ENCODE data around the gene D2HGDH. TPM values are rescaled to one million over a fixed set of nuclear protein-coding genes. Genes with fewer than 3 reads are reported as not detected.

The D2HGDH gene
- total and polyA plus RNA-seq, 2 of the 8 experiments (the other 6 are each of a cell fraction or from before 2014, with no cell fraction given), result 3.4 to 8.1 TPM

- Histone ChIP-seq H3K36me3 (ENCODE audit: control insufficient read depth in 2 of 4, insufficient read depth in 4 of 4, low read length in 3 of 4) (no peaks in the 10 kb centered on the region), H3K23ac (ENCODE audit: insufficient read length) (no peak within 1 kb of the TSS), H2BK15ac (ENCODE audit: low read length) (no peak within 1 kb of the TSS), H2AFZ (ENCODE audit: low read length) (no peak within 1 kb of the TSS), H3K18ac (ENCODE audit: extremely low read depth, low read length) (peak within 1 kb of the TSS; percentile 48), H4K20me1 (replicated peaks in 1 of 2; ENCODE audit: control insufficient read depth in 1 of 2, insufficient read depth in 2 of 2, low read length in 2 of 2) (no peaks in the 10 kb centered on the region), H3K27ac (ENCODE audit: low read depth, low read length) (no peak within 1 kb of the TSS), H3K4me2 (ENCODE audit: insufficient read depth in 1 of 2, low read depth in 2 of 2, low read length in 2 of 2) (no peak within 1 kb of the TSS; a peak in 1 of 4 replicates), H2BK20ac (ENCODE audit: low read length) (no peak within 1 kb of the TSS), H3K79me2 (ENCODE audit: control insufficient read depth in 1 of 2, insufficient read depth in 2 of 2, low read length in 2 of 2) (no peaks in the 10 kb centered on the region), H2BK120ac (replicated peaks; ENCODE audit: low read depth, low read length) (peak within 1 kb of the TSS; percentile 86), H2AK5ac (ENCODE audit: low read depth, low read length) (no peak within 1 kb of the TSS), H3K79me1 (ENCODE audit: low read depth, low read length) (no peaks in the 10 kb centered on the region), H3K4me1 (replicated peaks in 1 of 4; ENCODE audit: control insufficient read depth in 3 of 4, insufficient read depth in 4 of 4, low read length in 3 of 4) (peaks cover 0 to 20% (median 7%) of the 10 kb centered on the region in 4 experiments; a peak in 6 of 7 replicates), H3K14ac (ENCODE audit: insufficient read length) (no peak within 1 kb of the TSS), H4K8ac (ENCODE audit: extremely low read depth, insufficient read depth, low read length) (peak within 1 kb of the TSS; percentile 83), H4K5ac (ENCODE audit: insufficient read length, low read depth, low read length) (no peak within 1 kb of the TSS), H3K9ac (replicated peaks in 1 of 4; ENCODE audit: extremely low read depth in 1 of 4, low read depth in 3 of 4, low read length in 3 of 4) (no peak within 1 kb of the TSS), H3K56ac (replicated peaks; ENCODE audit: insufficient read length, low read depth, low read length) (no peak within 1 kb of the TSS), H3K9me3 (ENCODE audit: insufficient read depth in 2 of 2, low read depth in 1 of 2, low read length in 1 of 2) (peaks cover 6 to 8% of the 10 kb centered on the region in 2 experiments; a peak in 3 of 4 replicates), H3K4ac (replicated peaks; ENCODE audit: insufficient read length, low read depth, low read length) (no peak within 1 kb of the TSS), H3K23me2 (ENCODE audit: low read depth, low read length) (no peaks in the 10 kb centered on the region), H3K27me3 (replicated peaks in 1 of 4; ENCODE audit: control insufficient read depth in 3 of 4, extremely low read depth in 1 of 4, insufficient read depth in 3 of 4, low read length in 3 of 4) (no peaks in the 10 kb centered on the region), H4K91ac (replicated peaks; ENCODE audit: insufficient read length, low read length) (peak within 1 kb of the TSS; percentile 85), H2BK12ac (ENCODE audit: low read depth, low read length) (0 out of 2 replicates have a peak within 1 kb of the TSS, but pooled peaks have one; percentile 9), H2BK5ac (ENCODE audit: low read depth, low read length) (peak within 1 kb of the TSS; percentile 56; the same call in 1 of the 2 replicates), H3K4me3 (ENCODE audit: extremely low read depth in 1 of 4, insufficient read depth in 2 of 4, low read depth in 3 of 4, low read length in 4 of 4) (no peak within 1 kb of the TSS)
- ChIA-PET CTCF (ENCODE audit: partially characterized antibody) (interaction anchor here (0.6 to 1.1 kb wide), 2 partner anchors 11 to 76 kb away, joined by 4 to 5 read pairs; no protein-coding TSS in a partner anchor), POLR2A (ENCODE audit: partially characterized antibody) (interaction anchor here (0.7 to 1.4 kb wide), 3 partner anchors 12 to 33 kb away, joined by 3 to 4 read pairs (median 3); partner anchors contain the start of gene NEU4)
- 78% methylated on average over 26 of the region's 27 CpGs; no CpG with 5 or more reads in 1 of the 2 experiments for WGBS, 2 experiments (ENCODE audit: extremely low coverage in 1 of 2, insufficient coverage in 1 of 2, insufficient read length in 1 of 2, insufficient replicate concordance in 2 of 2, low coverage in 1 of 2, low lambda C conversion rate in 2 of 2, missing lambda C conversion rate in 1 of 2)
- TF ChIP-seq JUN (IDR thresholded peaks at IDR 0.05; ENCODE audit: low read depth, low read length), result no peak
- TF ChIP-seq BCL11A (IDR thresholded peaks at IDR 0.05; ENCODE audit: low read depth in 2 of 2, low read length in 2 of 2), result no peak
- no peak for TF ChIP-seq TAF7 (optimal IDR thresholded peaks at IDR 0.05; ENCODE audit: borderline replicate concordance, low read depth, low read length)
- DNase-seq (ENCODE audit: low read depth in 1 of 2, low spot score in 2 of 2), result peak in 1 of 2 experiments; percentile 43
- FAIRE-seq, result no peak
Measured at GRCh38 chr2:241776336-241777169, 42.1 kb downstream of the D2HGDH start, which contains the start of gene GAL3ST2. GAL3ST2 (plus strand) TSS chr2:241776822; CDS start chr2:241776956, 134 bp downstream.
